ENCODE results near the gene MARVELD3. TPM values are rescaled to one million over a fixed set of nuclear protein-coding genes. Genes with fewer than 3 reads are reported as not detected.

MARVELD3 gene
- polyA plus RNA-seq, 1 of the 3 experiments (the other 2 are of a cell fraction), result not detected

DNA sequence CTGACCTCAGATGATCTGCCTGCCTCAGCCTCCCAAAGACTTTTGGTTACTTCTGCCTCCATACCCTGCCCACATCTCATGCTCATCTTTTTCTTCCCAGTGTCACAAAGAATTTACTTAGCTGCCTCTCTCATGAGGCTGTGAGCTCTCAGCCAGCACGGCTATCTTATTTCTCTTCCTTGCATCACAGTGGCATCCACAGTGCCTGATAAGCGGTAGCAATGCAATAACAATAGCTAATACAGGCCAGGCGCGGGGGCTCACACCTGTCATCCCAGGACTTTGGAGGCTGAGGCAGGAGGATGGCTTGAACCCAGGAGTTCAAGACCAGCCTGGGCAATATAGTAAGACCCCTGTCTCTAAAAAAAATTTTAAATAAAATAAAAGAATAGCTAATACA, 15.5 kb upstream of the MARVELD3 start (continued):
- TF ChIP-seq, protein P1, sequence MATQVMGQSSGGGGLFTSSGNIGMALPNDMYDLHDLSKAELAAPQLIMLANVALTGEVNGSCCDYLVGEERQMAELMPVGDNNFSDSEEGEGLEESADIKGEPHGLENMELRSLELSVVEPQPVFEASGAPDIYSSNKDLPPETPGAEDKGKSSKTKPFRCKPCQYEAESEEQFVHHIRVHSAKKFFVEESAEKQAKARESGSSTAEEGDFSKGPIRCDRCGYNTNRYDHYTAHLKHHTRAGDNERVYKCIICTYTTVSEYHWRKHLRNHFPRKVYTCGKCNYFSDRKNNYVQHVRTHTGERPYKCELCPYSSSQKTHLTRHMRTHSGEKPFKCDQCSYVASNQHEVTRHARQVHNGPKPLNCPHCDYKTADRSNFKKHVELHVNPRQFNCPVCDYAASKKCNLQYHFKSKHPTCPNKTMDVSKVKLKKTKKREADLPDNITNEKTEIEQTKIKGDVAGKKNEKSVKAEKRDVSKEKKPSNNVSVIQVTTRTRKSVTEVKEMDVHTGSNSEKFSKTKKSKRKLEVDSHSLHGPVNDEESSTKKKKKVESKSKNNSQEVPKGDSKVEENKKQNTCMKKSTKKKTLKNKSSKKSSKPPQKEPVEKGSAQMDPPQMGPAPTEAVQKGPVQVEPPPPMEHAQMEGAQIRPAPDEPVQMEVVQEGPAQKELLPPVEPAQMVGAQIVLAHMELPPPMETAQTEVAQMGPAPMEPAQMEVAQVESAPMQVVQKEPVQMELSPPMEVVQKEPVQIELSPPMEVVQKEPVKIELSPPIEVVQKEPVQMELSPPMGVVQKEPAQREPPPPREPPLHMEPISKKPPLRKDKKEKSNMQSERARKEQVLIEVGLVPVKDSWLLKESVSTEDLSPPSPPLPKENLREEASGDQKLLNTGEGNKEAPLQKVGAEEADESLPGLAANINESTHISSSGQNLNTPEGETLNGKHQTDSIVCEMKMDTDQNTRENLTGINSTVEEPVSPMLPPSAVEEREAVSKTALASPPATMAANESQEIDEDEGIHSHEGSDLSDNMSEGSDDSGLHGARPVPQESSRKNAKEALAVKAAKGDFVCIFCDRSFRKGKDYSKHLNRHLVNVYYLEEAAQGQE (IDR thresholded peaks at IDR 0.05; ENCODE audit: low read depth, low read length), result no peak
- TF ChIP-seq RAD21 (IDR thresholded peaks at IDR 0.05; ENCODE audit: low read length) (no peak), RXRA (IDR thresholded peaks at IDR 0.05; ENCODE audit: borderline replicate concordance, low read depth) (no peak), GABPA (IDR thresholded peaks at IDR 0.05; ENCODE audit: low read depth) (no peak)

DNA sequence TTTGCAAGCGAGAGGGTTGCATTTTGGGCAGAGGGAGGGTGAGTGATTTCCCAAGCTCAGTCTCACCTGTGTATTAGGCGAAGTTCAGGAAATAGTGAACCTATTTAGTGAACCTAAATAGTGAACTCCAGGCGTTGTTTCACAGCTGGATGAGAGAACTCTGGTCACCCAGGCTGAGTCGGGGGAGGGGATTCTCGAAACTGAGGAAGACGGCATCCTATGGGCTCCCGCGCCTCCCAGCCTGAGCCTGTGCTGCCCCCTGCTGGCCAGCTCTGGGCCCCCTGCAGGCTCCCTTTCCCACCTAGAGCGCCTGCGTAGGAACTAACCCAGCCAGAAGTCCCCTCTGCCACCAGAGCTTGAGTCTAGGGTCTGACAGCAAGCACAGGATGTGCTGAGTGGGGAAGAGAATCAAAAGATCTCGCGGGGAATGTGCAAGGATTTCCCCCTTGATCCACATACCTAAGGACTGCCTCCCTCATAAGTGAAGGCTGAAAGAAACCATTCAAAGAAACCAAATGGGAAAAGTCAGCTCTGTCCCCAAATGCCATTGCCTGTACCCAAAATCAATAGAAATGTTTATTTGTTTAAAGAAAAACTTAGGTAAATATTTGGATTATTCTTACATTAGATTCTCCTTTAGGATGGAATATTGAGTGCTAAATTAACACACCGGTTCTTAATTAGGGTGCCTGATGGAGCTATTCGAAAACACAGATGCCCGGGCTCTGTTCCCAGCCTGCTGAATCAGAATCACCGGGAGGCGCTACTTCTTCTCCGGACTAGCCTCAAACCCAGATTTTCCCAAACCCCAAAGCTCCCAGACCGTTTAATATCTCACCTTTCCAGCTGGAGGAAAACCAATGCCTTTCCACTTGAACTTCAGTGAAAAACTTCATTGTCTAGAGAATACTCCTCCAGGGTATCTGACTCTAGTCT, 14.8 kb upstream of the MARVELD3 start:
- Histone ChIP-seq H3K27ac (ENCODE audit: low read depth in 2 of 2, low read length in 1 of 2) (no peak overlapping the region), H3K9ac (no peak overlapping the region), H3K4me3 (ENCODE audit: low read depth in 2 of 2, low read length in 1 of 2) (peak overlapping the region in 1 of 2 experiments; percentile 50; a peak in 3 of 4 replicates), H3K9me2 (no peaks in the 10 kb centered on the region), H3K4me2 (peak overlapping the region; percentile 65), H4K20me1 (ENCODE audit: insufficient read depth) (no peaks in the 10 kb centered on the region), H3K79me2 (ENCODE audit: insufficient read depth) (no peaks in the 10 kb centered on the region), H3K9me3 (no peaks in the 10 kb centered on the region), H2AFZ (ENCODE audit: low read depth) (peak overlapping the region; percentile 88; the same call in 1 of the 2 replicates), H3K27me3 (ENCODE audit: insufficient read depth) (peaks cover 9% of the 10 kb centered on the region; the same call in 1 of the 2 replicates), H3F3A (replicated peaks; ENCODE audit: insufficient read depth) (peaks cover 12% of the 10 kb centered on the region), H3K4me1 (ENCODE audit: control insufficient read depth in 1 of 2, insufficient read depth in 2 of 2, low read depth in 1 of 2, low read length in 1 of 2) (peaks cover 0 to 2% of the 10 kb centered on the region in 2 experiments; a peak in 2 of 4 replicates), H3K36me3 (replicated peaks in 1 of 2; ENCODE audit: control insufficient read depth in 1 of 2, insufficient read depth in 2 of 2, low read length in 1 of 2) (no peaks in the 10 kb centered on the region)
- 4% methylated on average over 15 of the region's 19 CpGs for WGBS (ENCODE audit: low lambda C conversion rate)
- CTCF ChIA-PET, result interaction anchor here (0.5 to 3.6 kb wide), 59 partner anchors 9 to 422 kb away, joined by 3 to 48 read pairs (median 5); partner anchors contain the start of genes TAT and ZNF23
- DNase-seq, result peak; percentile 91
- POLR2A ChIA-PET, result interaction anchor here (0.9 to 1.2 kb wide), 2 partner anchors 46 to 127 kb away, joined by 3 to 4 read pairs; no protein-coding TSS in a partner anchor
- TF ChIP-seq JUND (IDR thresholded peaks at IDR 0.05), result no peak
- TF ChIP-seq FOSL2 (IDR thresholded peaks at IDR 0.05; ENCODE audit: borderline replicate concordance, low read depth), result no peak
- TF ChIP-seq, protein P2, sequence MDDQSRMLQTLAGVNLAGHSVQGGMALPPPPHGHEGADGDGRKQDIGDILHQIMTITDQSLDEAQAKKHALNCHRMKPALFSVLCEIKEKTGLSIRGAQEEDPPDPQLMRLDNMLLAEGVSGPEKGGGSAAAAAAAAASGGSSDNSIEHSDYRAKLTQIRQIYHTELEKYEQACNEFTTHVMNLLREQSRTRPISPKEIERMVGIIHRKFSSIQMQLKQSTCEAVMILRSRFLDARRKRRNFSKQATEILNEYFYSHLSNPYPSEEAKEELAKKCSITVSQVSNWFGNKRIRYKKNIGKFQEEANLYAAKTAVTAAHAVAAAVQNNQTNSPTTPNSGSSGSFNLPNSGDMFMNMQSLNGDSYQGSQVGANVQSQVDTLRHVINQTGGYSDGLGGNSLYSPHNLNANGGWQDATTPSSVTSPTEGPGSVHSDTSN (IDR thresholded peaks at IDR 0.05), result no peak
- TF ChIP-seq CHD2 (IDR thresholded peaks at IDR 0.05; ENCODE audit: low read length, partially characterized antibody), result no peak
- TF ChIP-seq, protein P3, sequence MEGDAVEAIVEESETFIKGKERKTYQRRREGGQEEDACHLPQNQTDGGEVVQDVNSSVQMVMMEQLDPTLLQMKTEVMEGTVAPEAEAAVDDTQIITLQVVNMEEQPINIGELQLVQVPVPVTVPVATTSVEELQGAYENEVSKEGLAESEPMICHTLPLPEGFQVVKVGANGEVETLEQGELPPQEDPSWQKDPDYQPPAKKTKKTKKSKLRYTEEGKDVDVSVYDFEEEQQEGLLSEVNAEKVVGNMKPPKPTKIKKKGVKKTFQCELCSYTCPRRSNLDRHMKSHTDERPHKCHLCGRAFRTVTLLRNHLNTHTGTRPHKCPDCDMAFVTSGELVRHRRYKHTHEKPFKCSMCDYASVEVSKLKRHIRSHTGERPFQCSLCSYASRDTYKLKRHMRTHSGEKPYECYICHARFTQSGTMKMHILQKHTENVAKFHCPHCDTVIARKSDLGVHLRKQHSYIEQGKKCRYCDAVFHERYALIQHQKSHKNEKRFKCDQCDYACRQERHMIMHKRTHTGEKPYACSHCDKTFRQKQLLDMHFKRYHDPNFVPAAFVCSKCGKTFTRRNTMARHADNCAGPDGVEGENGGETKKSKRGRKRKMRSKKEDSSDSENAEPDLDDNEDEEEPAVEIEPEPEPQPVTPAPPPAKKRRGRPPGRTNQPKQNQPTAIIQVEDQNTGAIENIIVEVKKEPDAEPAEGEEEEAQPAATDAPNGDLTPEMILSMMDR (IDR thresholded peaks at IDR 0.05), result peak; percentile 79
- TF ChIP-seq TCF12 (IDR thresholded peaks at IDR 0.05), result no peak
- TF ChIP-seq EP300 (IDR thresholded peaks at IDR 0.05; ENCODE audit: borderline replicate concordance in 1 of 2, low read depth in 1 of 2, low read length in 1 of 2), result no peak
- TF ChIP-seq, protein P4, sequence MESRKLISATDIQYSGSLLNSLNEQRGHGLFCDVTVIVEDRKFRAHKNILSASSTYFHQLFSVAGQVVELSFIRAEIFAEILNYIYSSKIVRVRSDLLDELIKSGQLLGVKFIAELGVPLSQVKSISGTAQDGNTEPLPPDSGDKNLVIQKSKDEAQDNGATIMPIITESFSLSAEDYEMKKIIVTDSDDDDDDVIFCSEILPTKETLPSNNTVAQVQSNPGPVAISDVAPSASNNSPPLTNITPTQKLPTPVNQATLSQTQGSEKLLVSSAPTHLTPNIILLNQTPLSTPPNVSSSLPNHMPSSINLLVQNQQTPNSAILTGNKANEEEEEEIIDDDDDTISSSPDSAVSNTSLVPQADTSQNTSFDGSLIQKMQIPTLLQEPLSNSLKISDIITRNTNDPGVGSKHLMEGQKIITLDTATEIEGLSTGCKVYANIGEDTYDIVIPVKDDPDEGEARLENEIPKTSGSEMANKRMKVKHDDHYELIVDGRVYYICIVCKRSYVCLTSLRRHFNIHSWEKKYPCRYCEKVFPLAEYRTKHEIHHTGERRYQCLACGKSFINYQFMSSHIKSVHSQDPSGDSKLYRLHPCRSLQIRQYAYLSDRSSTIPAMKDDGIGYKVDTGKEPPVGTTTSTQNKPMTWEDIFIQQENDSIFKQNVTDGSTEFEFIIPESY (IDR thresholded peaks at IDR 0.05; ENCODE audit: borderline replicate concordance, low read depth), result no peak
- peak; percentile 70 for TF ChIP-seq NRF1 (IDR thresholded peaks at IDR 0.05; ENCODE audit: low read depth, low read length)
- TF ChIP-seq GATA2 (CRISPR knock-in tag; IDR thresholded peaks at IDR 0.05), result no peak
- no peak for TF ChIP-seq GABPA (IDR thresholded peaks at IDR 0.05; ENCODE audit: low read depth)
- TF ChIP-seq YY1 (IDR thresholded peaks at IDR 0.05; ENCODE audit: low read depth), result no peak
- no peak for TF ChIP-seq RCOR1 (IDR thresholded peaks at IDR 0.05; ENCODE audit: low read length)
- TF ChIP-seq, protein P5, sequence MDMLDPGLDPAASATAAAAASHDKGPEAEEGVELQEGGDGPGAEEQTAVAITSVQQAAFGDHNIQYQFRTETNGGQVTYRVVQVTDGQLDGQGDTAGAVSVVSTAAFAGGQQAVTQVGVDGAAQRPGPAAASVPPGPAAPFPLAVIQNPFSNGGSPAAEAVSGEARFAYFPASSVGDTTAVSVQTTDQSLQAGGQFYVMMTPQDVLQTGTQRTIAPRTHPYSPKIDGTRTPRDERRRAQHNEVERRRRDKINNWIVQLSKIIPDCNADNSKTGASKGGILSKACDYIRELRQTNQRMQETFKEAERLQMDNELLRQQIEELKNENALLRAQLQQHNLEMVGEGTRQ (IDR thresholded peaks at IDR 0.05; ENCODE audit: borderline replicate concordance, low read depth, low read length), result no peak
- TF ChIP-seq TAF1 (IDR thresholded peaks at IDR 0.05; ENCODE audit: borderline replicate concordance, low read depth, low read length), result no peak
- no peak for TF ChIP-seq NFIC (IDR thresholded peaks at IDR 0.05; ENCODE audit: borderline replicate concordance)
- TF ChIP-seq MEF2A (IDR thresholded peaks at IDR 0.05; ENCODE audit: borderline replicate concordance, low read depth), result no peak

Data from SK-N-SH (cell line).